ENCODE data around the gene MAPRE3.

Gene MAPRE3

DNA sequence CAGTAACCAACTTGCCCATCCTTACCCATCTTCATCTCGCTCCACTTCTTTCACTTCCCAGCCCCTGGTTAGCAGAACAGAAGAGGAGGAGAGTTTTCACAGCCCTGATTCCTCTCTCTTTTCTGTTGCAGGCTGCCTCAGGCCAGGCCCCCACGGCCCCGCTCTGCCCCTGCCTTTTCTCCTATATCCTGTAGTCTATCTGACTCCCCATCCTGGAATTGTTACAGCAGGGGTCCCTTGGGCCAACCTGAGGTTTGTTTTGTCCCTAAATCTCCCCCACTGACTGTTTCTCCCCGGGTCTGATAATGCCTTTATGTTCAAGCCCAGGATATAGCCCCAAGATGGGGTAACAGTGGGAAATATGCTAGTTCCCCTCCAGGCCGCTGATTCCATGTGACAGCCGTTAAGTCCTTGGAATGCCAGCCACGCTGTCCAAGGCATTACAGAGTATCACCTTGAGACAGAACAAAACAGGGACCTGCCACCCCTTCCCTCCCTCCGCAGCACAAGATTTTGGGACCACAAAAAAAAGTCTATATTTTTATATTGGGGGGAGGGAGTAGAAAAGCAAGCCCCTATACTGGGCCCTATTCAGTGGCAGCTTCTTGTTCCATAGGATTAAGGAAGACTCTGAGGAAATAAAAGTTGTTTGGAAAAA, 99.7 kb downstream of the MAPRE3 start:
- CTCF ChIA-PET: no interaction called here
- TF ChIP-seq NFRKB (IDR thresholded peaks at IDR 0.05): no peak
- TF ChIP-seq BHLHE40 (IDR thresholded peaks at IDR 0.05; ENCODE audit: borderline replicate concordance): no peak
- TF ChIP-seq, protein P1, sequence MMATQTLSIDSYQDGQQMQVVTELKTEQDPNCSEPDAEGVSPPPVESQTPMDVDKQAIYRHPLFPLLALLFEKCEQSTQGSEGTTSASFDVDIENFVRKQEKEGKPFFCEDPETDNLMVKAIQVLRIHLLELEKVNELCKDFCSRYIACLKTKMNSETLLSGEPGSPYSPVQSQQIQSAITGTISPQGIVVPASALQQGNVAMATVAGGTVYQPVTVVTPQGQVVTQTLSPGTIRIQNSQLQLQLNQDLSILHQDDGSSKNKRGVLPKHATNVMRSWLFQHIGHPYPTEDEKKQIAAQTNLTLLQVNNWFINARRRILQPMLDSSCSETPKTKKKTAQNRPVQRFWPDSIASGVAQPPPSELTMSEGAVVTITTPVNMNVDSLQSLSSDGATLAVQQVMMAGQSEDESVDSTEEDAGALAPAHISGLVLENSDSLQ (IDR thresholded peaks at IDR 0.05): no peak
- TF ChIP-seq LEF1 (IDR thresholded peaks at IDR 0.05; ENCODE audit: borderline replicate concordance): no peak
- no peak for TF ChIP-seq TARDBP (IDR thresholded peaks at IDR 0.05)
- no peak for TF ChIP-seq FOXA1 (IDR thresholded peaks at IDR 0.05)
- no peak for TF ChIP-seq ARNT (IDR thresholded peaks at IDR 0.05)
- POLR2A ChIA-PET: interaction anchor here (2.9 to 7.3 kb wide), 4 partner anchors 11 to 18 kb away, joined by 17 to 91 read pairs (median 62); partner anchors contain the start of gene AGBL5
- DNase-seq (ENCODE audit: extremely low spot score): no peak

DNA sequence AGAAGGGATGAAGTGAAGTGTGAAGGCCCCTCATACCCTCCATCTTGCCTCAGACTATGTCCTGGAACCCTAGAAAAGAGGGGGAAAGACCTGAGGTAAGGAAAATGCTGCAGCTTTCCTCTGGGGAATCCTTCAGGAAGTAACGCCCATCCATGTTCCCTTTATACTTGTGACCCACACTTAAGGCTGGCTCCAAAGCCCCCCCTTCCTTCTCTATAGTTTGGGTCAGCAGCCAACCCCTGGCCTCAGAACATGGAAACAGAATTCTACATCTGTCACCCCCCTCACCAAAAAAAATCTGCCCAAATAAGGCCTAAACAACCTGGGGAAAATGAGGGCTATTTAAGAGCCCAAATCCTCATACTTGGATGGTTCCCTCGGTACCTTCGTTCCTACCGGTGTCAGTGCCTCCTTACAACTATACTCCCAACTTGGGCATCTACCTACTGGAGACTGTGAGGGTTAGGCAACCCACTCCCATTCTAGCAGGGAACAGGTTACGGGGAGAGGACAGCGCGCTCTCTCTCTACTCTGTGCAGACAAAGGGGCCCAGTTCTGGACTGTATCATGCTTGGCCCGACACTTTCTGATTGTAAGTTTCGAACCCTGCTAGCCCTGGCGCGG, 100.3 kb downstream of the MAPRE3 start:
- TF ChIP-seq, protein P1 (IDR thresholded peaks at IDR 0.05): no peak
- TF ChIP-seq HDGF (IDR thresholded peaks at IDR 0.05; ENCODE audit: borderline replicate concordance): no peak
- no peak for TF ChIP-seq CTBP1 (IDR thresholded peaks at IDR 0.05; ENCODE audit: borderline replicate concordance)
- TF ChIP-seq SUZ12 (IDR thresholded peaks at IDR 0.05): no peak
- TF ChIP-seq FOXA1 (IDR thresholded peaks at IDR 0.05): no peak
- TF ChIP-seq LEF1 (IDR thresholded peaks at IDR 0.05; ENCODE audit: borderline replicate concordance): no peak
- no peak for TF ChIP-seq NFRKB (IDR thresholded peaks at IDR 0.05)
- no peak for TF ChIP-seq FOXK2 (IDR thresholded peaks at IDR 0.05)
- ChIA-PET CTCF (interaction anchor here (1.1 kb wide), 1 partner anchor 826 kb away, joined by 3 read pairs; the partner anchor contains the start of genes HADHA and HADHB), POLR2A (interaction anchor here (0.8 to 5.2 kb wide), 14 partner anchors 8 to 224 kb away, joined by 3 to 91 read pairs (median 6); partner anchors contain the start of genes AGBL5, KHK, SLC30A3 and TRIM54)
- DNase-seq (ENCODE audit: extremely low spot score): no peak

DNA sequence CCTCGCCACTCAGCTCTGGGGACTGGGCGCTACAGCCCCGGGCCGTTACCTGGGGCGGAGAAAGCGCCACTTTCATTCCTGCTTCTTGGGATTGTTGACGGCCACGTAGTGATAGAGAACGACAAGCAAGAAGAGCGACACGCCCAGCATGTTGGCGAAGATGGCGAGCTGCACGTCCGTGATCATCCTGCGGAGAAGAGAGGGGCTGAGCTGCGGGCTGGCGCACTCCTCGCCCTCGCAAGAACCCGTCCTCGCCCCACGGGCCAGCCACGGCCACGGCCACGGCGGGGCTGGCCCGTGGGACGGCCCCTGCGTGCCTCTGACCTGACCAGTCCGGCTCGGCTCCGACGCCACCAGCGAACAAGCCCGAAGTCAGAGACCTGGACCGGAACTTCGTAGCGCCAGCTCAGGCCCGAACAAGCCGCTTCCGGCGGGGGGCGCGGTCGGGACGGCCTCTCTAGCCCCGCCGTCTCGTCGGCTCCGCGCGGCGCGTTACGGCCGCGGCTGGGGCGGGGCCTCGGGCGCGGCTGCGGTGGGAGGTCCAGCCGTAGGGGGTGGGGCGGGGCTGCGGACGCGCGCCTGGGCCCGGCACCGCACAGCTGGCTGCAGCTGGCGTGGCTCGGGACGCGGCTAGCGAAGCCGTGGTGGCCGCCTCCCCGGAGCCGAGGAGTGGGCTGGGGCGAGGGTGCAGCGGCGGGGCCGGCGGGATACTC, 101.0 kb downstream of the MAPRE3 start, which contains the start of gene OST4:
Gene OST4 (minus strand): TSS at position 378 of the 713 bp plus-strand sequence.
- DNase-seq (ENCODE audit: extremely low spot score): peak; percentile 96
- no peak for TF ChIP-seq FOXM1 (IDR thresholded peaks at IDR 0.05; ENCODE audit: borderline replicate concordance)
- no peak for TF ChIP-seq BHLHE40 (IDR thresholded peaks at IDR 0.05; ENCODE audit: borderline replicate concordance)
- TF ChIP-seq L3MBTL2 (conservative IDR thresholded peaks at IDR 0.05): no peak
- no peak for TF ChIP-seq FOXK2 (IDR thresholded peaks at IDR 0.05)
- no peak for TF ChIP-seq LEF1 (IDR thresholded peaks at IDR 0.05; ENCODE audit: borderline replicate concordance)
- TF ChIP-seq CTBP1 (IDR thresholded peaks at IDR 0.05; ENCODE audit: borderline replicate concordance): no peak
- TF ChIP-seq SP1 (IDR thresholded peaks at IDR 0.05): no peak
- no peak for TF ChIP-seq TARDBP (IDR thresholded peaks at IDR 0.05)
- no peak for TF ChIP-seq NFRKB (IDR thresholded peaks at IDR 0.05)
- TF ChIP-seq SUZ12 (IDR thresholded peaks at IDR 0.05): no peak
- TF ChIP-seq ELF4 (IDR thresholded peaks at IDR 0.05): no peak
- TF ChIP-seq, protein P1 (IDR thresholded peaks at IDR 0.05): no peak
- TF ChIP-seq HDGF (IDR thresholded peaks at IDR 0.05; ENCODE audit: borderline replicate concordance): no peak
- TF ChIP-seq FOXA1 (IDR thresholded peaks at IDR 0.05): no peak
- TF ChIP-seq ARNT (IDR thresholded peaks at IDR 0.05): no peak
- no peak for TF ChIP-seq ZNF384 (IDR thresholded peaks at IDR 0.05)
- CTCF ChIA-PET: interaction anchor here (1.1 kb wide), 1 partner anchor 827 kb away, joined by 3 read pairs; the partner anchor contains the start of genes HADHA and HADHB
- POLR2A ChIA-PET: interaction anchor here (0.6 to 5.2 kb wide), 15 partner anchors 9 to 225 kb away, joined by 3 to 91 read pairs (median 5); partner anchors contain the start of genes AGBL5, KHK, SLC30A3 and TRIM54

DNA sequence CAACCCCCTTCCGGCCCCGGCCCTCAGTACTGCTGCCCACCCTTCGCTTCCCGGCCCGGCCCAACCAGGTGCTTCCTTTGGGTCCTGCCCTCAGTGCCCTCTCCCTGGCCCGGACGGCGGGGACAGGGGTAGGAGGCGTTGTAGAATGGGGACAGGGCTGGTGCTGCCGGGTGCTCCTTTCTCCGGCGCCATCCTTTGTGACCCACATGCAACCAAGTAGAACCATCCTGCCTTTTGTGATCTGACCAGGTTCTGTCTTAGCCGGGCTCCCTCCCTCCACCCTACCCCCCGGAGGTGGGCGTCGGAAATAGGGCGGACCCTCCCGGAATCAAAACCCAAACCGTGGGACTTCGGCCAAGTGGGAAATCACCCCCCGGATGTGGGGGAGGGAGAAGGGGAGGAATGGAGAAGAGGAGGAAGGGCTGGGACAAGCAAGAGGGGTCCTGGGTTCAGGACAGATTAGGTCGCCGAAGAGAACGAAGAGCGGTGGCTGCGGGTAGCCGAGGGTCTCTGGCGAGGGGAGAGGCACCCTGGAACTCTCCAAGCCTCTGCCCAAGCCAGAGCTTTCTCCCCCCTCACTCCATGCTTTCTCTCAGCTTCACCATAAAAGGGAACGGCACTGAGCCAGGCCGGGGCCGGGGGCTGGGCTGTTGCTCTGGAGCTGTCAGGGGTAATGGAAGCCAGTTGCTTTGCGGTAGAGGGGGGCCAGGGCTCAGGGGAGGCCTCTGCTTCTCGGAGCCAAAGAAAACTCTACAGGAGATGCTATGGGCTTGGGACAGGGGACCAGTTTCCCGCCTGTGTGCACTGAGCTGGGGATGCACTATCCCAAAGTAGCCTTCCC, 101.8 kb downstream of the MAPRE3 start:
- no peak for TF ChIP-seq SUZ12 (IDR thresholded peaks at IDR 0.05)
- TF ChIP-seq, protein P1 (IDR thresholded peaks at IDR 0.05): no peak
- no peak for TF ChIP-seq BHLHE40 (IDR thresholded peaks at IDR 0.05; ENCODE audit: borderline replicate concordance)
- TF ChIP-seq FOXA1 (IDR thresholded peaks at IDR 0.05): no peak
- TF ChIP-seq SP1 (IDR thresholded peaks at IDR 0.05): no peak
- DNase-seq (ENCODE audit: extremely low spot score): peak; percentile 10
- CTCF ChIA-PET: interaction anchor here (1.5 kb wide), 1 partner anchor 9 kb away, joined by 4 read pairs; no protein-coding TSS in a partner anchor
- POLR2A ChIA-PET: interaction anchor here (0.6 to 5.2 kb wide), 14 partner anchors 9 to 226 kb away, joined by 3 to 91 read pairs (median 6); partner anchors contain the start of genes AGBL5, KHK, SLC30A3 and TRIM54

Data from HEK293T (cell line).